Keratinocyte (primary cell): ENCODE data around the gene PVR. TPM values are rescaled to one million over a fixed set of nuclear protein-coding genes. Genes with fewer than 3 reads are reported as not detected.
A peak's percentile ranks its signal among the peaks of the same experiment; 100 is the strongest.

Source experiments
- DNase-seq: peaks from one replicate; pipeline ENCODE4 v3.0.0-alpha.2; 2011; ENCODE audit warnings: low read depth, missing footprints, low spot score
- FAIRE-seq: peaks from 2 replicates; lab custom pipeline; 2011; peaks lifted over from hg19 to GRCh38; lab: Jason Lieb, UNC
- H2AFZ ChIP-seq: 2 replicates; pipeline ENCODE4 v1.6.0; 2012; ENCODE audit warnings: low read length, control low read depth, inconsistent platforms; ENCODE audit not compliant: control insufficient read depth
- H3K27ac ChIP-seq: 2 replicates; pipeline ENCODE4 v1.5.1; 2011; ENCODE audit warnings: low read length; ENCODE audit not compliant: control insufficient read depth, insufficient read depth
- H3K27me3 ChIP-seq: 3 replicates; pipeline ENCODE4 v1.6.0; 2011; ENCODE audit warnings: low read length; ENCODE audit not compliant: control insufficient read depth, insufficient read depth; ENCODE audit errors: extremely low read depth
- H3K36me3 ChIP-seq, 2 experiments: 2 replicates in 1 of 2; 3 replicates in 1 of 2; pipeline ENCODE4 v1.5.1; 2011; ENCODE audit warnings: low read length in 2 of 2, mild to moderate bottlenecking in 1 of 2; ENCODE audit not compliant: control insufficient read depth in 2 of 2, insufficient read depth in 2 of 2; ENCODE audit errors: extremely low read depth in 1 of 2
- H3K4me1 ChIP-seq: 3 replicates; pipeline ENCODE4 v1.5.1; 2011; ENCODE audit warnings: low read length; ENCODE audit not compliant: control insufficient read depth, insufficient read depth; ENCODE audit errors: extremely low read depth
- H3K4me2 ChIP-seq: 3 replicates; pipeline ENCODE4 v1.6.0; 2011; ENCODE audit warnings: low read depth, low read length; ENCODE audit not compliant: control insufficient read depth, insufficient read depth; ENCODE audit errors: extremely low read depth
- H3K4me3 ChIP-seq, 3 experiments: fragments of 200-600 bp in 1 of 3; sonication (generic) in 1 of 3; 2 replicates in 2 of 3; 3 replicates in 1 of 3; pipeline ENCODE4 v1.5.1; 2011 to 2016; ENCODE audit warnings: low read length in 3 of 3, mild to moderate bottlenecking in 3 of 3, control low read depth in 2 of 3, inconsistent platforms in 1 of 3, low read depth in 1 of 3, mixed read lengths in 1 of 3, mixed run types in 1 of 3, moderate library complexity in 1 of 3; ENCODE audit not compliant: control insufficient read depth in 2 of 3, insufficient read depth in 2 of 3; ENCODE audit errors: extremely low read depth in 1 of 3
- H3K79me2 ChIP-seq: 2 replicates; pipeline ENCODE4 v1.6.0; 2012; ENCODE audit warnings: low read length; ENCODE audit not compliant: control insufficient read depth, insufficient read depth
- H3K9ac ChIP-seq: 3 replicates; pipeline ENCODE4 v1.6.0; 2011; ENCODE audit warnings: low read length; ENCODE audit not compliant: control insufficient read depth, insufficient read depth; ENCODE audit errors: extremely low read depth
- H3K9me1 ChIP-seq: 3 replicates; pipeline ENCODE4 v1.6.0; 2011; ENCODE audit warnings: low read length; ENCODE audit not compliant: control insufficient read depth, insufficient read depth; ENCODE audit errors: extremely low read depth
- H3K9me3 ChIP-seq: 2 replicates; pipeline ENCODE4 v1.5.1; 2012; ENCODE audit warnings: low read depth, low read length; ENCODE audit not compliant: control insufficient read depth
- H4K20me1 ChIP-seq: 3 replicates; pipeline ENCODE4 v1.6.0; 2011; ENCODE audit warnings: low read length; ENCODE audit not compliant: control insufficient read depth, insufficient read depth; ENCODE audit errors: extremely low read depth
- CTCF ChIP-seq, 3 experiments: IDR thresholded peaks in 1 of 3; conservative IDR thresholded peaks in 1 of 3; optimal IDR thresholded peaks in 1 of 3; 2 replicates in 2 of 3; 3 replicates in 1 of 3; pipeline versions ENCODE3 to v1.5.1; 2011; ENCODE audit warnings: low read length in 3 of 3, mild to moderate bottlenecking in 3 of 3, moderate library complexity in 2 of 3, control low read depth in 1 of 3, inconsistent platforms in 1 of 3; ENCODE audit not compliant: insufficient read depth in 2 of 3; ENCODE audit errors: extremely low read depth in 1 of 3
- EZH2 ChIP-seq: IDR thresholded peaks from one replicate; pipeline ENCODE4 v1.6.1; 2012; ENCODE audit warnings: inconsistent platforms, mild to moderate bottlenecking, low read length, moderate library complexity
- dilution Hi-C: fragments of 300-500 bp; cut with MboI; formaldehyde crosslinking; loops from one replicate; pipeline ENCODE4 v1.7.0; 2020; ENCODE audit warnings: low sequenced_read_pairs; ENCODE audit not compliant: extremely low pct_ligation_motif_present
- polyA plus RNA-seq, 5 experiments: library from polyadenylated mRNA; depleted of rRNA in 3 of 5; stranded (reverse) in 3 of 5; stranded (forward) in 1 of 5; unstranded in 1 of 5; fragments of >200 nt; gene quantifications; 1 replicate in 1 of 5; 2 replicates in 3 of 5; 3 replicates in 1 of 5; pipeline versions ENCODE4 v1.2.1 to v1.2.3, GENCODE V29; 2011 to 2012; ENCODE audit warnings: missing spikeins in 2 of 5, low read depth in 1 of 5, low replicate concordance in 1 of 5

Gene PVR
- polyA plus RNA-seq, 1 donor (not counting 4 experiments of a cell fraction or from before 2014, with no cell fraction given), result 48.1 TPM

- no peak overlapping the region for H3K9ac ChIP-seq
- H3K27me3 ChIP-seq, result no peaks in the 10 kb centered on the region
- H3K9me1 ChIP-seq, result peaks cover 3% of the 10 kb centered on the region
- peaks cover 28% of the 10 kb centered on the region for H3K4me1 ChIP-seq
- no peak overlapping the region for H2AFZ ChIP-seq
- FAIRE-seq (no peak), DNase-seq (no peak)
- H3K4me3 ChIP-seq, result no peak overlapping the region
- H3K27ac ChIP-seq, result peak overlapping the region; percentile 8
- dilution Hi-C loops, result no loop called here
- TF ChIP-seq EZH2, result no peak
- TF ChIP-seq CTCF (optimal IDR thresholded peaks at IDR 0.05 in 1 of 3, IDR thresholded peaks at IDR 0.05 in 1 of 3, conservative IDR thresholded peaks at IDR 0.05 in 1 of 3; ENCODE audit: extremely low read depth in 1 of 3, insufficient read depth in 2 of 3, low read length in 3 of 3), result no peak
- H3K9me3 ChIP-seq, result no peaks in the 10 kb centered on the region
- H3K79me2 ChIP-seq, result peaks cover 48% of the 10 kb centered on the region
- H4K20me1 ChIP-seq, result peaks cover 16% of the 10 kb centered on the region
- H3K36me3 ChIP-seq, result peaks cover 39 to 62% of the 10 kb centered on the region in 2 experiments
- H3K4me2 ChIP-seq, result no peak overlapping the region
Measured at GRCh38 chr19:44649578-44650145, 6.0 kb downstream of the PVR start.

- DNase-seq (no peak), FAIRE-seq (no peak)
- Histone ChIP-seq H3K36me3 (peaks cover 43 to 69% of the 10 kb centered on the region in 2 experiments), H3K27ac (no peak overlapping the region), H3K27me3 (no peaks in the 10 kb centered on the region), H3K4me2 (no peak overlapping the region), H3K4me1 (peaks cover 2% of the 10 kb centered on the region), H3K9me1 (peaks cover 3% of the 10 kb centered on the region), H3K4me3 (no peak overlapping the region), H3K79me2 (peaks cover 18% of the 10 kb centered on the region), H4K20me1 (peaks cover 8% of the 10 kb centered on the region), H2AFZ (no peak overlapping the region), H3K9ac (no peak overlapping the region), H3K9me3 (no peaks in the 10 kb centered on the region)
- dilution Hi-C loops, result no loop called here
- TF ChIP-seq EZH2 (no peak), CTCF (optimal IDR thresholded peaks at IDR 0.05 in 1 of 3, IDR thresholded peaks at IDR 0.05 in 1 of 3, conservative IDR thresholded peaks at IDR 0.05 in 1 of 3; ENCODE audit: extremely low read depth in 1 of 3, insufficient read depth in 2 of 3, low read length in 3 of 3) (no peak)
Measured at GRCh38 chr19:44653343-44653742, 9.6 kb downstream of the PVR start.
